Spleen (tissue), 7 donors: ENCODE data around the gene SETBP1.

Source experiments
- CTCF ChIP-seq, 11 experiments: fragments of 200-600 bp in 7 of 11; fragments of 450-650 bp in 4 of 11; sonication (generic) in 4 of 11; IDR thresholded peaks in 8 of 11; conservative IDR thresholded peaks in 3 of 11; 1 replicate in 7 of 11; 2 replicates in 4 of 11; pipeline versions ENCODE4 v1.4.0 to v1.8.0; 2016 to 2021; ENCODE audit warnings: antibody characterized with exemption in 11 of 11, inconsistent platforms in 4 of 11, mild to moderate bottlenecking in 1 of 11
- POLR2A ChIP-seq, 3 donors: fragments of 450-650 bp; IDR thresholded peaks; one replicate each; pipeline ENCODE4 v1.5.1; 2017; ENCODE audit warnings: antibody characterized with exemption in 3 of 3, mild to moderate bottlenecking in 1 of 3
- donor health status: DM: no; HTN: no; CAD: no; lungs with moderate emphysema.
- donor health status: DM: no; HTN: no; CAD: no.
- donor health status: DM: no; HTN: no; CAD: no.

- no peak for TF ChIP-seq CTCF (IDR thresholded peaks at IDR 0.05 in 8 of 11, conservative IDR thresholded peaks at IDR 0.05 in 3 of 11)
- TF ChIP-seq POLR2A (IDR thresholded peaks at IDR 0.05) = no peak
Observed at GRCh38 chr18:44682201-44682870, 1.6 kb downstream of the SETBP1 start.
